NT2/D1 (cell line): ENCODE data around the gene SEMA7A.
"Not testable (repeated sequence)": the region's sequence is repeated elsewhere in the genome, so short reads cannot be mapped to it uniquely, and the experiment has no call there.

Experiments
- DNase-seq: peaks from one replicate; pipeline ENCODE4 v3.0.0-alpha.2; 2011; ENCODE audit warnings: low read depth, low spot score
- H3K27me3 ChIP-seq: 2 replicates; pipeline ENCODE4 v1.6.0; 2011; ENCODE audit warnings: mild to moderate bottlenecking; ENCODE audit not compliant: insufficient read length, insufficient read depth
- H3K36me3 ChIP-seq: 2 replicates; pipeline ENCODE4 v1.6.1; 2011; ENCODE audit warnings: mild to moderate bottlenecking, low read length, mixed read lengths; ENCODE audit not compliant: insufficient read depth, insufficient read length
- H3K4me1 ChIP-seq: 2 replicates; pipeline ENCODE4 v1.5.1; 2011; ENCODE audit not compliant: insufficient read depth, insufficient read length
- H3K4me3 ChIP-seq: 2 replicates; pipeline ENCODE4 v1.5.1; 2011; ENCODE audit warnings: low read depth; ENCODE audit not compliant: insufficient read length
- H3K9ac ChIP-seq: 2 replicates; pipeline ENCODE4 v1.6.0; 2011; ENCODE audit warnings: low read depth; ENCODE audit not compliant: insufficient read length
- H3K9me3 ChIP-seq: 2 replicates; pipeline ENCODE4 v1.5.1; 2011; ENCODE audit warnings: mild to moderate bottlenecking, low read length; ENCODE audit not compliant: insufficient read depth
- SUZ12 ChIP-seq: IDR thresholded peaks from 2 replicates; pipeline ENCODE4 v1.6.1; 2011; ENCODE audit not compliant: insufficient read length, insufficient read depth; ENCODE audit errors: extremely low read depth
- YY1 ChIP-seq: IDR thresholded peaks from 2 replicates; pipeline ENCODE4 v1.6.1; 2011; ENCODE audit not compliant: insufficient read length, insufficient read depth
- ZNF274 ChIP-seq: IDR thresholded peaks from 2 replicates; pipeline ENCODE4 v1.6.1; 2011; ENCODE audit warnings: mild to moderate bottlenecking, low read depth, low read length

The SEMA7A gene

GRCh38 chr15:74458473-74458872 lies 24.7 kb upstream of the SEMA7A start:
- Histone ChIP-seq H3K27me3 (no peaks in the 10 kb centered on the region), H3K4me1 (peaks cover under 1% of the 10 kb centered on the region), H3K36me3 (peaks cover 25% of the 10 kb centered on the region), H3K9me3 (peaks cover 3% of the 10 kb centered on the region), H3K9ac (no peak overlapping the region), H3K4me3 (no peak overlapping the region)
- TF ChIP-seq YY1 (no peak), SUZ12 (no peak), ZNF274 (no peak)
- DNase-seq: no peak

GRCh38 chr15:74457036-74457435 lies 23.3 kb upstream of the SEMA7A start:
- not testable (repeated sequence) for H3K4me1 ChIP-seq, H3K27me3 ChIP-seq, DNase-seq, H3K9me3 ChIP-seq, H3K4me3 ChIP-seq, H3K9ac ChIP-seq
- H3K36me3 ChIP-seq: peaks cover 31% of the 10 kb centered on the region

- no peak for TF ChIP-seq ZNF274
- no peak for TF ChIP-seq SUZ12
- TF ChIP-seq YY1: no peak
- Histone ChIP-seq H3K36me3 (peaks cover 50% of the 10 kb centered on the region), H3K9ac (no peak overlapping the region), H3K4me1 (peaks cover 8% of the 10 kb centered on the region), H3K4me3 (no peak overlapping the region), H3K9me3 (no peaks in the 10 kb centered on the region), H3K27me3 (no peaks in the 10 kb centered on the region)
- no peak for DNase-seq
Measured at GRCh38 chr15:74454764-74455500, 21.2 kb upstream of the SEMA7A start.

- Histone ChIP-seq H3K9me3 (no peaks in the 10 kb centered on the region), H3K9ac (no peak overlapping the region), H3K36me3 (peaks cover 58% of the 10 kb centered on the region), H3K4me1 (peaks cover 8% of the 10 kb centered on the region), H3K27me3 (no peaks in the 10 kb centered on the region), H3K4me3 (no peak overlapping the region)
- DNase-seq: no peak
- TF ChIP-seq SUZ12 (no peak), YY1 (no peak), ZNF274 (no peak)
Measured at GRCh38 chr15:74453925-74454763, 20.4 kb upstream of the SEMA7A start.

GRCh38 chr15:74451861-74452835 lies 18.4 kb upstream of the SEMA7A start:
- Histone ChIP-seq H3K27me3 (no peaks in the 10 kb centered on the region), H3K36me3 (peaks cover 66% of the 10 kb centered on the region), H3K9me3 (no peaks in the 10 kb centered on the region), H3K9ac (no peak overlapping the region), H3K4me3 (no peak overlapping the region), H3K4me1 (peaks cover 8% of the 10 kb centered on the region)
- no peak for TF ChIP-seq YY1
- no peak for TF ChIP-seq ZNF274
- no peak for TF ChIP-seq SUZ12
- DNase-seq: no peak

- TF ChIP-seq YY1: no peak
- no peak for TF ChIP-seq SUZ12
- TF ChIP-seq ZNF274: no peak
- no peaks in the 10 kb centered on the region for H3K9me3 ChIP-seq
- H3K36me3 ChIP-seq: peaks cover 66% of the 10 kb centered on the region
Measured at GRCh38 chr15:74451322-74451721, 17.6 kb upstream of the SEMA7A start.

More at GRCh38 chr15:74451322-74451721, 17.6 kb upstream of the SEMA7A start:
- Histone ChIP-seq H3K4me1 (peaks cover 8% of the 10 kb centered on the region), H3K4me3 (no peak overlapping the region), H3K9ac (no peak overlapping the region), H3K27me3 (no peaks in the 10 kb centered on the region)
- no peak for DNase-seq
